GM21825 (cell line): ENCODE measurements around the gene KATNAL1.
A peak's percentile ranks its signal among the peaks of the same experiment; 100 is the strongest.

Experiments
- ATAC-seq: cut with Tn5 transposase; IDR thresholded peaks from one replicate; pipeline ENCODE4 v1.9.1; 2021; ENCODE audit warnings: mild to moderate bottlenecking, moderate library complexity; ENCODE audit not compliant: unreplicated experiment

The KATNAL1 gene

DNA sequence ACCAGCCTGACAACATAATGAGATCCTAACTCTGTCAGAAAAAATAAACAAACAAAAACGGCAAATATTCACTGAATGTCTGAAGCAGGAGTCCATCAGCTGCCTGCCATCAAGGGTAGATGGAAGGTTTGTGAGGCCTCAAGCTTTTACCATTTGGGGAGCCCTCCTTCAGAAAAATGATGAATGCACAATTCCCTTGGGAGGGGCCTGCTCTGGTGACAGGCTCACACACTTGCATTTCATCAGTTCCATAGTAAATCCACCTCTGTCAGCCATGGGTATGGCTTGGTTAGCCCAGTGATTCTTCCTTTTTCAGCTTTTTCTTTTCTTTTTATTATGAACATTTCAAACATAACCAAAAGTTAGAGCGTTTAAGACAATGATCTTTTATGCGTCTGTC is 26.3 kb upstream of the KATNAL1 start:
- ATAC-seq: no peak

DNA sequence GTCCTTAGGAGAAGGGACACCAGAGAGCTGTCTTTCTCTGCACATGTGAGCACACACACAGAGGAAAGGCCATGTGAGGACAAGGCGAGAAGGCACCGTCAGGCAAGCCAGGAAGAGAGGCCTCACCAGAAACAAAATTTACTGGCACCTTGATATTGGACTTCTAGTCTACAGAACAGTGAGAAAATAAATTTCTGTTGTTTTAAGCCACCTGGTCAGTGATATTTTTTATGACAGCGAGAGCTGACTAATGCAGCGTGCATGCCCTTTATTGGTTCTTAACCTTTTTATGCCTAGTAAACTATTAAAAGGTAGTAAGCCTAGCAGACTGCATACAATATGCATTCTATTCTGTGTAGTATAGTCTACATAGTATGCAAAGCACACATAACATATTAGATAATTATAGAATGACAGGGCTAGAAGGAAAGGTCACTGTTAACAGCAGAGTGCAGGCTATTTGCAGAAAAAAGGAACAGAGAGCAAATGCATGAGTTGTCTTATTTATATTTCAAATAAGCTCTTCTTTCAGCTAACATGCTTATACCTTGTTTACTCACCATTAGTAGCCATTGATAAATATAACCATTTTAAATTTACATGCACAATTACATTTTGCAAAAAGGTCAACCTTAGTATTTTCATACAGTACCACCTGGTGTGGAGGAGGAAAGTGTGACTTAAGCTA is 25.2 kb upstream of the KATNAL1 start:
- no peak for ATAC-seq

DNA sequence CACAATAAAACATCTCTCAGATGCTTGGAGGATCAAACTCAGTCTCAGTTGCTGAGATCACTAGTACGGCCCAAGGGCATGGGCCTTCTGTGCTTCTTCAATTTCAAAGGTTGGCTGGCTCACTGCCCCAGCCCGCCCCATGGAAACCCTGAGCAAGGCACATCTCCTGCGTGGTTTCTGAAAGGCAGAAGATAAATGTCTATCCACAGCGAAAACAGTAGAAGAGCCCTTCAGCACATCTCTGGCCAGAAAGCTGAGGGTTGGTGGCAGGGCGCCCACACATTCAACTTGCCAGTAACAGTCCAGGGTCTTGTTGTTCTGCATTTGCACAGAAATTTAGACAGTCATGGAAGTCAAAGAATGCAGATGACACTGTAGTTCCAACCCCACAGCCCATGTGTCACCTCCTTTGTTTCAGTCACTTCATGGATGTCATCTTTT is 24.0 kb upstream of the KATNAL1 start:
- ATAC-seq: no peak

DNA sequence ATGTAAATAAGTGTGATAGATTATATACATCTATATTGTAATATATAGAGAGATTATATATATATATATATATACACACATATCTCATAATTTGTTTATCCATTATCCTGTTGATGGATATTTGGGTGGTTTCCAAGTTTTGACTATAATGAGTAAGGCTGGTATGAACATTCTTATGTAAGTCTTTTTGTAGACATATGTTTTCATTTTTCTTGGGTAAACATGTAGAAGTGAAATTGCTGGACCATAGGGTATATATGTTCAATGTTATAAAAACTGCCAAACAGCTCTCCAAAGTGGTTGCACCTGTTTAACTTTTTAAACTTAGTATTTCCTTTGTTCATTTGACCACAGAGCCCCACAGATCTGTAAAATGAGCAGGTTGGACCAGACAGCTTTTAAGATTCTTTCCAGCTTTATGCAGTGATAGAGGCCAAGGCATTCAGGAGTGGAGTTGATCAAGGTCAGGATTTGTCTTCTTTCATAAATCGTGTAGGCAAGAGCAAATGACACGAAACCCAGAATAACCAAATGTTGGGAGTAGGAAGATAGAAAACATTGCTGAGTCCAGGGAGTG is 21.7 kb upstream of the KATNAL1 start:
- no peak for ATAC-seq

DNA sequence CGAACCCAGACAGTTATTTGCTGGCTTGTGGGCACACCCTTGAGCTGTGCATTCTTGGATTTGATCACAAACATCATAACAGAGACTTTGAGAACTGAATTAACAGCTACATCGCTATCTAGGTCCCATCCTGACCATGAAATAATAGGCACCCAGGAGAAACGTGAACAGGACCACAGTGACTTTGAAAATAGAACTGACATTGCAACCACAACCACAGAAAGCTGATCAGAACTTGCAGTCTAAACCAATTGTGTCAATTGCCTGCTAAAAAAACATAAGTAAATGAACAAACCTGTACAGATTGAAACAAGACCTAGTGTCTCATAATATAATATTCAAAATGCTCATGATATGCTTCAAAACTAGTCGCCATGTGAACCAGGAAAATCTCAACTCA is 18.3 kb upstream of the KATNAL1 start:
- no peak for ATAC-seq

DNA sequence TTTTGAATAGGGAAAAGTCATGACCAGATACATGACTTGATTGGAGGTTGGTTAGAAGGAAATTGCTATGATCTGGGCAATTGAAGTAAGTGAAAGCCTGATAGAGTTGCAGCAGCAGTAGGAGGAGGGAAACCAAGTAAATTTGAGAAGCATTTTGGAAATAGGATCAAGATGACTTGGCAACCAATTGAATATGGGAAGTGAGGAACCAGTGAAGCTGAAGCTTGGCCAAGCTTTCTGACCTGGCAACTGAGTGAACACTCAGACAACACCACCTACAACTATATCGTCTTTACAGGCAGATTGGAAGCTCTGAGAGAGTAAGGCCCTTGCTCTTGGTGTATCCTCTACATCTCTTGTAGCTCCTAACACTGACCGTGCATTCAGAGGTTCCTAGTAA is 16.2 kb upstream of the KATNAL1 start:
- no peak for ATAC-seq

DNA sequence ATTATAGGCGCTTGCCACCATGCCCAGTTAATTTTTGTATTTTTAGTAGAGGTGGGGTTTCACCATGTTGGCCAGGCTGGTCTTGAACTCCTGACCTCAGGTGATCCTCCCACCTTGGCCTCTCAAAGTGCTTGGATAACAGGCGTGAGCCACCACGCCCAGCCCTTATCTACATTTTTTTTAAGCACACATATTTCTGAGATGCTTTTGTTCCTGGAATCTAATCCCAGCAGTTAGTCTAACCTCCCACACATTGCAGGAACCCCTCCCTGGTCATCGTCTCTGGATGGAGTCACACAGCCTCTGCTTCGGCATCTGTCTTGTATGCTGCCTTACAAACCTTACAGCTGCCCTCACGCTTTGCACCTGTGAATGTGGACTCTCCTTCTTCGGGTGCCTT is 15.1 kb upstream of the KATNAL1 start:
- no peak for ATAC-seq

DNA sequence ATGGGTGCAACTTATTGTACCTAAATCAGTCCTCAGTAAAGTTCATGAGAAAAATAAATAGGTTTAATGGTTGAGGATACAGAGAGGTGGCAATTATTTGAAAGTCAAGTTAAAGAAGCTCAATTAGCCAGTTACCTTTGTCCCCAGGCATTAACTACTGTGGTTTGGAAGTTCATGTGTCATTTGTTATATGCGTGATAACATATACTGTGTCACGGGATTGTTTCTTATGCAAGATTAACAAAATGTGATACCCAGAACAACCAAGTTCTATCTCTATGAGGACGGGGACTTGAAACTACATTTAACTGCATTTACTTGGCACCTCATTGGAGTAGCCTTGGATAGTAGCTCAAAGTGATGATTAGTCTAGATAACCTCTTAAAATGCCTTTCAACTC is 13.9 kb upstream of the KATNAL1 start:
- no peak for ATAC-seq

DNA sequence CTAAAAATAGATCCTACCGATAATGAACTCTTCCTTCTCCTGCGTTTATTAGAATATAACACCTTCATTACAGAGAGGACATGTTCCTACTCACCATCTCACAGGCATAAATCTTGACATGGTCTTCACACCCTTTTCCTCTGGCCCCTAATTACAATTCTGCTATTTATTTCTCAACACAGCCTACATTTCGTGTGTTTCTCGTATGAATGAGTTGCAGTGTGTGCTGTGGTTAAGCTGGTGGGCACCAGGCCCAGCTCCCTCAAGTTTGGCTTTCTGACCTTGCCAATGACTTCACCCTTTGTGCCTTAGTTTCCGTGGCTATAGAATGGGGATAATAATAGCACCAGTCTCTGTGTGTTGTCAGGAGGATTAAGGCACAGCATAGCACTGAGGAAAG is 12.3 kb upstream of the KATNAL1 start:
- ATAC-seq: no peak

DNA sequence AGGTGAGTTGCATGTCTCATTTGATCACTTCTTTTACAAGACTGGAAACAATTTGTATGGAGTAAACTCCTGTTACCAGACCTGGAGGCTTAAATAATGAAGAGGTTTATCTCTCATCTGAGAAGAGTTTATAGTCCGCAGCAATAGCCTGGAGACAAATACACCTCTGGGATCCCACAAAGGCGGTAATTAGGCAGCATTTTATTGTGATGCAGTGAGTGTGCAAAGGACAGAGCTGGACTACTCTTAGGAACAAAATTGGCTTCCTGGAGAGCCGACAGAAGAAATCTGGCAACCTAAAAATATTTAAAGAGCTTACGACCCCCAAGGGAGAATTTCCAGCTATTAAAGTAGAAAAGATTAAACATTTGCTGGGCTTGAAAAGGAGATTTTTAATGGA is 11.8 kb upstream of the KATNAL1 start:
- no peak for ATAC-seq

DNA sequence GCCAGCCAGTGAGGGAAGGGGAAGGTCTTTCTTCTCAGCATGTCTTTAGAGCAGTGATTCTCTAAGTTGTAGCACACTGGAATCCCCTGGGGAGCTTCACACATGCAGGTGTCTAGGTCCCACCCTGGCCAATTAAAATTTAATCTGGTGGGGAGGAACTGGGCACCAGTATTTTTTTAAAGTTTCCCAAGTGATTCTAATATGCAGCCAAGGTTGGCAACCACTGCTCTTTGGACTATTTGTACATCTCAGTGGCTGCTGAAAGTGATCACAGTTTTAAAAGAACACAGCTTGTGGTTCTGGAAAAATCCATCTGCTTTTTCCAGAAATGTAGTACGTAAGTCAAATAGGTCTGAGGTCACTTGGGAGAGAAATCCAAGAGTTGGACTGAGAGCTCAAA is 10.7 kb upstream of the KATNAL1 start:
- no peak for ATAC-seq

DNA sequence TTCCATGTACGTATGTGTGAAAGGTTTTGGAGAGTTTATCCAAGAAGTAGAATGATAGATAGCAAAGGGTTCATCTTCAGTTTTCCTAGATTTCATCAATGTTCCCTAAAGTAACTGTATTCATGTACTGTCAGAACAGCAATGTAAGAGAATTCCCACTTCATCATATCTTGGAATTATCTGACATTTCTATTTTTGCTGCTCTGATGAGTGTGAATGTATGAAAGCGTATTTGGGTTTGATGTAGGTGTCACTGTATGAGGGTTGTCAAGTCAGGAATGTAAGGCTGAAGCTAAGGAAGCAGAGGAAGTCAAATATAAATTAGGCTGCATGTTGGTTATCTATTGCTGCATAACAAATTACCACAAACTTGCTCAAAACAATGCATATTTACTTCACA is 7.2 kb upstream of the KATNAL1 start:
- ATAC-seq: no peak

DNA sequence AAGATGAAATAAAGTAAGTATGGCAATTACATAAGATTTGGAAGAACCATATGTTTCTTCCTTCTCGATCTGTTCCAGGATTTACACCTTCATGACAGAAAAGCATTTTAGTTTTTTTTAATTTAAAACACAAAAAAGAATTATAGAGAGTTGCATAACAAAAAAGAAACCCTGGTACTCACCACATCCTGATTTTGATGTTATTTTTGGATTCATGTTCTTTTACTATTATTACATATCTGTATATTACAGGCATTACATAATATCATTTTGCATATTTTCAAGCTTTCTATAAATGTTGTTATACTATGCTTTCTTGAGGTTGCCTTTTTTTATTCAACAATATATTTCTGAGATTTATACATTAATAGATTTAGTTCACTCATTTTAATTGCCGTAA is 6.7 kb upstream of the KATNAL1 start:
- no peak for ATAC-seq

DNA sequence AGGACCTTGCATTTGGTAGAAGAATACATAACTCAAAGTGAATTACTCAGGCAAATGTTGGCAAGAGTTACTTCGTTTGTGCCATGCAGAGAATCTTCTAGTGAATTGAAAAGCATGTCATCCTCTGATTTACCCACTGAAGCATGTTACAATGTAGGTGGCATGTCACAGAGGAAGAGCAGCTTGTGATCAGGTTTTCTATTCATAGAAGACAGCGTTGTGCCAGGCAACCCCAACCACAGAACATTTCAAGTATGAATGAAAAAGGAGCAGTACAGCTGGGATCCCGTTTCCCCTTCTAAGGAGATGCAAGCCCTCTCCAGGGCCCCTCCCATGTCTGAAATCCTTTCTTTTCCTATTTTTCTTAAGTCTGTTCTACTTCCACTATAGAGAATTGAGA is 6.0 kb upstream of the KATNAL1 start:
- ATAC-seq: no peak

DNA sequence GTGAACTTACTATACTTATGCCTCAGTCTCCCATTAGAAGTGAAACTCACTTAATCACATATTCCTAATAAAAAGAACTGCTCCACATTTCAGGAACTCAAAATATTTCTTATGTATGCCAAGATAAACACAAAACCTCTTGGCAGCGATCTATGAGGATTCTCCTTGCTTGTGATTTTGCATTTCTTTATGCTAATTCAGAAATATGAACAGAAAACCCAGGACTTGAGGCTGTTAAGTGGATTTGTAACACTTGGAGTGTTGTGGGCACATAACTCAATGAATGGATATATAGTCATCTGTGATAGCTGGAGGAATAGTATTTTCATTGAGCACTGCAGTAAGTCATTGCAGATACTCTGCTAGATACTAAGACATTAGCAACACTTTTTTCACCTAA is 5.6 kb upstream of the KATNAL1 start:
- ATAC-seq: no peak

DNA sequence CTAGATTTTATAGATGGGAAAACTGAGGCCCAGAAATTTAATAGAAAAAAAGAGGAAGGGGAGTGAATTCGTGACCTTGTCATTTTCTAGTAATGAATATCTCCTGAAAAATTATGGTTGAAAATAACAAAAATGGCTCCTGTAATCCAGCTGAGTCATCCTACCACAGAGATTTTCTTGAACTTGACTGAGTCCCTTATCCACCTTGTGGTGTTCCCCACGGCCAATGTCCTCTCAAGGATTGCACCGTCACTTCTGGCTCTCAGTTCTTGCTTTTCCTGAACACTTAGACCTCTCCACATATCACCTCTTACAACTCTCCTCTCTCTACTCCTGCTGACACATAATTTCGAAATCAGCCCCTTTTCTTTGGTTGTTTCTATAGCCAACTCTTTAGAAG is 1.2 kb upstream of the KATNAL1 start:
- no peak for ATAC-seq

DNA sequence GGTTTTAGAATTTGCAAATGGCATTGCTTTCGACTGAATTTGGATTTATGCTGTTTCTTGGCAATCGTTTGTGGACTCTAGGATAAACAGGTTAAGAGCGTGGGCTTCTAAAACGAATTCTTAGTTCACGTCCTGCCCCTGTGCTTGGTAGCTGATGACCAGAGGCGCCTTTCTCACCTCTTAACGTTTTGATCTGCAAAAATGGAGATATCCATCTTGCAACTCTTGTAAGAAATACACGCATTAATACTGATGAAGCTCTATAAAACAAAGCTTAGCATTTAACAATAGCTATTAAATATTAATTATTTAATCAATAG is 580 bp upstream of the KATNAL1 start:
- no peak for ATAC-seq

DNA sequence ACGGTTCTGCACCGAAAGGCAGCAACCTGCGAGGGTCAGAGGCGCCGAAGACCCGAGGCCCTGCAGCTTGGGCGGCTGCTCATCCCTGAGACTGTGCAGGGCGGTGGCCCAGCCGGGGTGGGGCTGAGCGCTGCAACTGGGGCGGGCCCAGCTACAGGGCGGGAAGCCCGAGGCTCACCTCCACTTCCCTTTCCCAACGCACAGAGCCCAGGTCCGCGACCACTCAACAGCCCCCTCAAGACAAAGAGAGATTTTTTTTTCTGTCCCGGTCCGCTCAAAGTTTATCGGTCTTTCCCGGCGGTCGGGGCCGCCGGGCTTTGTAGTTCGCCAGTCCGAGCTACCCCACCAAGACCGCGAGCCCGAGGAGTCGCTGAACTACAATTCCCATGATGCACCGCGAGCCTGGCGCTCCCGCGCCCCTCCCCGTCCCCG is 573 bp downstream of the KATNAL1 start:
- ATAC-seq: peak; percentile 66

DNA sequence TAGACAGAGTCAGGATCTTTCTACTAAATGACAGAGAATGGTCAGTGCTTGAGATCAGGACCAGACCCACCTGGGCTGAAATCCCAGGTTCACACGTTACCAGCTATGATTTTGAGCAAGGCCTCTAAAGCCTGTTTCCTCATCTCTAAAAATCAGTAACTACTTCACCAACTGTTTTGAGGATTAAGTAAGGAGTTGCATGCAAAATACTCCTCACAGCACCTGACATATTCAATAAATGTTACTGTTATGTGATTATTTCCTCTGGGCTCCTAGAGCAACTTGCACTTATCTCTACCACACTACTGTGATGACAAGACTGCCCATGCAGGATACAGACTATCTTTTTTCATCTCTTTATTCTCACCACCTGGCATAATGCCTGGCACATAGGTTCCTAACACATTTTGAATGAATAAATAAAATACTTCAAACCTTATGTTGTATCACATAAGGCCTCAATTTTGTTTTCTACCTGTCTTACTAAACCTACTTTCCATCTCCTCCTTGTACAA is 1.8 kb downstream of the KATNAL1 start:
- ATAC-seq: no peak

DNA sequence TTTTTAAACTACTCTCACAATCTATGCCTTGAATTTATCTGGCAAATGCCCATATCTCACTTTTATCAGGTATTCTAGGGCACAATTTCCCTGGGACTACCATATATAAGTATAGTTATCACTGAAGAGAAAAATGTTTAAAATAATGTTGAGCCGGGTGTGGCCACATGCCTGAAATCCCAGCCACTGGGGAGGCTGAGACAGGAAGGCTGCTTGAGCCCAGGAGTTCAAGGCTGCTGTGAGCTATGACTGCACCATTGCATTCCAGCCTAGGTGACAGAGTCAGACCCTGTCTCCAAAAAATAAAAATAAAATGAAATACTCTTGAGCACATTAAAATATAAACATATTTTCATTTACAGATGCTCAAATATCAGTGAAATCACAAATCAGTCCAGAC is 4.1 kb downstream of the KATNAL1 start:
- no peak for ATAC-seq

DNA sequence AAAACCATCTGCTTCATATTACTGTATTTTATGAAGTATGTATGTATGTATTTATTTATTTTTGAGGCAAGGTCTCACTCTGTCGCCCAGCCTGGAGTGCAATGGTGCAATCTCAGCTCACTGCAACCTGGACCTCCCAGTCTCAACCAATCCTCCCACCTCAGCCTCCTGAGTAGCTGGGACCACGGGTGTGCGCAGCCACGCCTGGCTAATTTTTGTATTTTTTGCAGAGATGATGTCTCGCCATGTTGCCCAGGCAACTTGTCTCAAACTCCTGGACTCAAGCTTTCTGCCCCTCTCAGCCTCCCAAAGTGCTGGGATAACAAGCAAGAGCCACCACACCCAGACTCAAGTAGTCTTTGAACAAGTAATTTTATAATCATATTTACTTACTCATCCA is 5.5 kb downstream of the KATNAL1 start:
- ATAC-seq: no peak

DNA sequence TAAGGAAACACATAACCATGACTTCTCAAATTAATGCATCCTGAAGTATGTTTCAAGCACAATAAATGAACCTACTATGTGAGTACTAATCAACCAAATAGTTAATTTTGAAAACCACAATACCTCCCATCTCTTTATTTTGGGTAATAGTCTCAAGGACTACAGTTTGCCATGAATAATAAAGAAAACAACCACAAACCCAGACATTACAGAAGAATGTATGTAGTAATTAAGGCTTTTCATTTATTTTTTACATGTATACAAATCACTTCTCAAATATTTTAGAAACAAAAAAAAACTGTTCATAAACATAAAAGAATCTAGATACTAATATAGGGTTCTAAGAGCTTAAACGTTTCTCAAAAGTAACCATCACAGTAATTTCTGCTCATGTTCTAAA is 6.8 kb downstream of the KATNAL1 start:
- no peak for ATAC-seq

DNA sequence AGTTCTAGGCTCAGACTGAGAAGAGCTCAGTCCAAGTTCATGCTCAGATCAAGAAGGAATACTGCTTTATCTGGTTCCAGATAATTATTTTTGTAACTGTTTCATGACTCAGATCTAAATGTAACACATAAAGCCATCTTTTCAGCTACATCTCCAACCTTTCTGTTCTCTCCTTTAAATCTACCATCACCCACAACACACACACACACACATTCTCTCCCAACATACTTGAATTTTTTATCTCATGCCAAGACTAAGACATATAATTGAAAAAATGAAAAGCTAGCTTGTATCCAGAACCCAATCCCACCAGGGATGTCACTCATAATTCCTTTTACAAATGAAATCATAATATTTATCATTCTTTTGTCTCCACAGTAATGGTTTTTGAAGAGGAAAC is 7.6 kb downstream of the KATNAL1 start:
- ATAC-seq: no peak
